Endothelial cell of umbilical vein (primary cell): ENCODE data around the gene RBM47. TPM values are rescaled to one million over a fixed set of nuclear protein-coding genes. Genes with fewer than 3 reads are reported as not detected.

Experiments
- BruUV-seq: library from RNA; stranded (reverse); fragments of 400-500 nt; replicated peaks from 2 replicates; lab custom pipeline; 2021; lab: Mats Ljungman, UMichigan
- CTCF ChIA-PET: fragments of 300-600, 350-600 bp; sonication (Branson Sonifier 250); formaldehyde crosslinking; loops from one replicate; lab custom pipeline; 2021; ENCODE audit warnings: antibody characterized with exemption, inconsistent platforms; lab: Charles Lee
- POLR2A ChIA-PET: fragments of 300-600, 350-600 bp; sonication (Branson Sonifier 250); formaldehyde crosslinking; loops from one replicate; lab custom pipeline; 2021; ENCODE audit warnings: antibody characterized with exemption, inconsistent platforms; lab: Charles Lee
- DNase-seq: peaks from one replicate; pipeline ENCODE4 v3.0.0-alpha.2; 2011; ENCODE audit warnings: low read depth, low spot score
- FAIRE-seq: peaks from 2 replicates; lab custom pipeline; 2011; peaks lifted over from hg19 to GRCh38; lab: Jason Lieb, UNC
- H2AFZ ChIP-seq: 2 replicates; pipeline ENCODE4 v1.6.0; 2012; ENCODE audit warnings: low read depth, low read length, control low read depth, inconsistent platforms
- H3K27ac ChIP-seq: 2 replicates; pipeline ENCODE4 v1.5.1; 2011; ENCODE audit warnings: low read depth, mild to moderate bottlenecking, control low read depth, low read length, moderate library complexity; ENCODE audit not compliant: insufficient read depth
- H3K27me3 ChIP-seq, 2 experiments: 2 replicates each; pipeline versions ENCODE4 v1.6.0 to v1.6.1; 2011; ENCODE audit warnings: low read length in 2 of 2, mixed read lengths in 1 of 2; ENCODE audit not compliant: control insufficient read depth in 2 of 2, insufficient read depth in 2 of 2
- H3K36me3 ChIP-seq, 2 experiments: 2 replicates in 1 of 2; 3 replicates in 1 of 2; pipeline ENCODE4 v1.5.1; 2011; ENCODE audit warnings: low read length in 2 of 2, mild to moderate bottlenecking in 1 of 2, moderate library complexity in 1 of 2; ENCODE audit not compliant: control insufficient read depth in 2 of 2, insufficient read depth in 2 of 2; ENCODE audit errors: extremely low read depth in 1 of 2
- H3K4me1 ChIP-seq: 3 replicates; pipeline ENCODE4 v1.5.1; 2011; ENCODE audit warnings: mild to moderate bottlenecking, low read length; ENCODE audit not compliant: control insufficient read depth, insufficient read depth; ENCODE audit errors: extremely low read depth
- H3K4me2 ChIP-seq: 2 replicates; pipeline ENCODE4 v1.6.1; 2011; ENCODE audit warnings: low read length, control low read depth, mixed read lengths; ENCODE audit not compliant: insufficient read depth
- H3K4me3 ChIP-seq, 3 experiments: fragments of 200-600 bp in 1 of 3; sonication (generic), shearing (Covaris generic) in 1 of 3; replicated peaks in 1 of 3; 2 replicates each; pipeline ENCODE4 v1.5.1; 2011 to 2016; ENCODE audit warnings: control low read depth in 3 of 3, low read length in 3 of 3, mild to moderate bottlenecking in 2 of 3, inconsistent platforms in 1 of 3, low read depth in 1 of 3, moderate library complexity in 1 of 3; ENCODE audit not compliant: insufficient read depth in 1 of 3
- H3K79me2 ChIP-seq: 2 replicates; pipeline ENCODE4 v1.6.0; 2012; ENCODE audit warnings: low read length, inconsistent platforms; ENCODE audit not compliant: control insufficient read depth, insufficient read depth
- H3K9ac ChIP-seq: replicated peaks from 2 replicates; pipeline ENCODE3; 2011; ENCODE audit warnings: low read length, control low read depth; ENCODE audit not compliant: insufficient read depth; ENCODE audit errors: extremely low read depth
- H3K9me1 ChIP-seq: replicated peaks from 3 replicates; pipeline ENCODE4 v1.6.0; 2011; ENCODE audit warnings: mild to moderate bottlenecking, low read length; ENCODE audit not compliant: control insufficient read depth, insufficient read depth; ENCODE audit errors: extremely low read depth
- H3K9me3 ChIP-seq: replicated peaks from 2 replicates; pipeline ENCODE4 v1.5.1; 2012; ENCODE audit warnings: low read length, inconsistent platforms; ENCODE audit not compliant: control insufficient read depth, insufficient read depth
- H4K20me1 ChIP-seq: replicated peaks from 2 replicates; pipeline ENCODE3; 2011; ENCODE audit warnings: mild to moderate bottlenecking, low read length; ENCODE audit not compliant: control insufficient read depth, insufficient read depth; ENCODE audit errors: extremely low read depth
- EZH2 ChIP-seq: IDR thresholded peaks from 2 replicates; pipeline ENCODE4 v1.6.1; 2012; ENCODE audit warnings: borderline replicate concordance, low read depth, mild to moderate bottlenecking, moderate library complexity, low read length, inconsistent platforms; ENCODE audit not compliant: severe bottlenecking
- FOS ChIP-seq: IDR thresholded peaks from 2 replicates; pipeline ENCODE4 v1.6.1; 2011; ENCODE audit warnings: mild to moderate bottlenecking, low read length, moderate library complexity, borderline replicate concordance; ENCODE audit not compliant: insufficient read depth
- GATA2 ChIP-seq: IDR thresholded peaks from 2 replicates; pipeline ENCODE4 v1.7.0; 2011; ENCODE audit warnings: low read depth, mild to moderate bottlenecking, moderate library complexity, mixed read lengths, low read length; ENCODE audit not compliant: insufficient read length, insufficient read depth
- JUN ChIP-seq: IDR thresholded peaks from 2 replicates; pipeline ENCODE4 v1.6.1; 2011; ENCODE audit warnings: borderline replicate concordance, low read depth; ENCODE audit not compliant: insufficient read length, insufficient read depth
- MYC ChIP-seq: IDR thresholded peaks from one replicate; pipeline ENCODE4 v1.6.1; 2011; ENCODE audit warnings: mild to moderate bottlenecking, low read depth, low read length
- POLR2A ChIP-seq: IDR thresholded peaks from 2 replicates; pipeline ENCODE4 v1.6.1; 2012; ENCODE audit warnings: low read depth, mild to moderate bottlenecking, control low read depth, low read length
- POLR2AphosphoS5 ChIP-seq: IDR thresholded peaks from 2 replicates; pipeline ENCODE4 v1.6.1; 2012; ENCODE audit warnings: low read depth, mild to moderate bottlenecking, control low read depth, low read length, moderate library complexity; ENCODE audit not compliant: insufficient read depth
- dilution Hi-C: fragments of 300-500 bp; cut with MboI; formaldehyde crosslinking; loops from one replicate; pipeline ENCODE4 v1.15.0; 2019; ENCODE audit warnings: low sequenced_read_pairs; ENCODE audit not compliant: extremely low pct_ligation_motif_present
- intact Hi-C: fragments of 100-400 bp; cut with micrococcal nuclease; formaldehyde crosslinking; loops from one replicate; pipeline ENCODE4 v1.10.0; 2022
- polyA plus RNA-seq, 4 experiments: library from polyadenylated mRNA; depleted of rRNA in 3 of 4; stranded (reverse) in 3 of 4; unstranded in 1 of 4; fragments of >200 nt; gene quantifications; 2 replicates each; pipeline versions ENCODE4 v1.2.1 to v1.2.3, GENCODE V29; 2011 to 2012; ENCODE audit warnings: missing spikeins in 1 of 4
- total RNA-seq: library from RNA; stranded (reverse); gene quantifications from 2 replicates; pipeline ENCODE4 v1.2.3, GENCODE V29; 2021
- TF ChIP-seq, protein P1 (sequence below): IDR thresholded peaks from 2 replicates; pipeline ENCODE4 v1.6.1; 2011; ENCODE audit not compliant: insufficient read depth, insufficient read length
- TF ChIP-seq, protein P2 (sequence below), 2 donors: IDR thresholded peaks; 1 replicate in 1 of 2; 2 replicates in 1 of 2; pipeline ENCODE4 v1.5.1; 2011; ENCODE audit warnings: low read length in 2 of 2, mild to moderate bottlenecking in 2 of 2, moderate library complexity in 2 of 2, control low read depth in 1 of 2, inconsistent platforms in 1 of 2, low read depth in 1 of 2; ENCODE audit not compliant: insufficient read depth in 1 of 2; ENCODE audit errors: extremely low read depth in 1 of 2

Gene RBM47
- total and polyA plus RNA-seq, 2 donors (not counting 3 experiments of a cell fraction or from before 2014, with no cell fraction given): not detected

DNA sequence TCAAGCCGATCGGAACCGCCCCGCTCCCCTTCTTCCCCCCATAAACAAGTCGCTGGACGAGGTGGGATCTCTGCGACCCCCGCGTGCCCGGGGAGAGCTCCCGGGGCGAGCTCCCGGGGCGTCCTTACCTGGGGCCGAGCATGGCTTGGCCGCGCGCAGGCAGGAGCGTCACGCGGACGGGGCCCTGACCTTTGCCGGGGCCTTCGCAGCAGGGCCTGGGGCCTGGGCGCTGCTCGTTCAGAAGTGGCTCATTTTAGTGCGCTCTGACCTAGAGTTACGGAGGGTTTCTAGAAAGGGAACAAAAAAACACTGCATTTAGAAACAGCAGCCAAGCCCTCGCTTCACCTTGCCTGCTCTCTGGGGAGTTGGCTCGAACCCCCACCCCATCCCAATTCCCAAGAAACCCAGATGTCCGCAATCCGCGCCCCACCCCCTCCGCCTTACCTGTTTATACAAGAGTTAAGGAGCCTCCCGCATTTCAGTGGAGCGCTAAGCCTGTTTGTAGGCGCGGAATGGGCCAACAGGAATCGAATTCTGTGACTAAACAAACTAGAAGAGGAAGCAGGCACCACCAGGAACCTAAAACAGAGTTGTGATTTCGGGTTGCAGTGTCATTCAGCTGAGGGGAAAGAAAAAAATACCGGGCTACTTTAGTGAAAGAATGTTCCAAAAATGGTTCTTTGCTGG, 814 bp upstream of the RBM47 start:
- H3K4me3 ChIP-seq: no peak overlapping the region
- TF ChIP-seq POLR2AphosphoS5: no peak
- TF ChIP-seq, protein P1, sequence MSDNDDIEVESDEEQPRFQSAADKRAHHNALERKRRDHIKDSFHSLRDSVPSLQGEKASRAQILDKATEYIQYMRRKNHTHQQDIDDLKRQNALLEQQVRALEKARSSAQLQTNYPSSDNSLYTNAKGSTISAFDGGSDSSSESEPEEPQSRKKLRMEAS: no peak
- TF ChIP-seq EZH2: no peak
- TF ChIP-seq GATA2: no peak
- no peak for TF ChIP-seq MYC
- TF ChIP-seq, protein P2, sequence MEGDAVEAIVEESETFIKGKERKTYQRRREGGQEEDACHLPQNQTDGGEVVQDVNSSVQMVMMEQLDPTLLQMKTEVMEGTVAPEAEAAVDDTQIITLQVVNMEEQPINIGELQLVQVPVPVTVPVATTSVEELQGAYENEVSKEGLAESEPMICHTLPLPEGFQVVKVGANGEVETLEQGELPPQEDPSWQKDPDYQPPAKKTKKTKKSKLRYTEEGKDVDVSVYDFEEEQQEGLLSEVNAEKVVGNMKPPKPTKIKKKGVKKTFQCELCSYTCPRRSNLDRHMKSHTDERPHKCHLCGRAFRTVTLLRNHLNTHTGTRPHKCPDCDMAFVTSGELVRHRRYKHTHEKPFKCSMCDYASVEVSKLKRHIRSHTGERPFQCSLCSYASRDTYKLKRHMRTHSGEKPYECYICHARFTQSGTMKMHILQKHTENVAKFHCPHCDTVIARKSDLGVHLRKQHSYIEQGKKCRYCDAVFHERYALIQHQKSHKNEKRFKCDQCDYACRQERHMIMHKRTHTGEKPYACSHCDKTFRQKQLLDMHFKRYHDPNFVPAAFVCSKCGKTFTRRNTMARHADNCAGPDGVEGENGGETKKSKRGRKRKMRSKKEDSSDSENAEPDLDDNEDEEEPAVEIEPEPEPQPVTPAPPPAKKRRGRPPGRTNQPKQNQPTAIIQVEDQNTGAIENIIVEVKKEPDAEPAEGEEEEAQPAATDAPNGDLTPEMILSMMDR (IDR thresholded peaks at IDR 0.05; ENCODE audit: extremely low read depth in 1 of 2, insufficient read depth in 1 of 2, low read depth in 1 of 2, low read length in 2 of 2): no peak
- no peak for TF ChIP-seq FOS
- TF ChIP-seq POLR2A: no peak
- no peak for TF ChIP-seq JUN
- H3K9me3 ChIP-seq: no peaks in the 10 kb centered on the region
- peaks cover 6% of the 10 kb centered on the region for H3K4me1 ChIP-seq
- no peaks in the 10 kb centered on the region for H3K36me3 ChIP-seq
- H3K79me2 ChIP-seq: no peaks in the 10 kb centered on the region
- DNase-seq: no peak
- H3K9me1 ChIP-seq: no peaks in the 10 kb centered on the region
- H2AFZ ChIP-seq: no peak overlapping the region
- no peak overlapping the region for H3K9ac ChIP-seq
- no peak for FAIRE-seq
- no peaks in the 10 kb centered on the region for H4K20me1 ChIP-seq
- ChIA-PET POLR2A (no interaction called here), CTCF (interaction anchor here (1.5 kb wide), 1 partner anchor 35 kb away, joined by 3 read pairs; no protein-coding TSS in a partner anchor)
- H3K27ac ChIP-seq: no peak overlapping the region
- no peak overlapping the region for H3K4me2 ChIP-seq
- no TSS peak for BruUV-seq
- dilution Hi-C loops: no loop called here
- H3K27me3 ChIP-seq: peaks cover 28 to 44% of the 10 kb centered on the region in 2 experiments
- intact Hi-C loops: no loop called here
